H1 (cell line): ENCODE data around the gene UBAC1. TPM values are rescaled to one million over a fixed set of nuclear protein-coding genes. Genes with fewer than 3 reads are reported as not detected.
A peak's percentile ranks its signal among the peaks of the same experiment; 100 is the strongest.

Source experiments
- ASH2L ChIP-seq: fragments of 200-600, 300-600 bp; sonication (generic); IDR thresholded peaks from one replicate; pipeline ENCODE4 v1.7.1; 2017; ENCODE audit warnings: low read length
- HDAC2 ChIP-seq, 2 experiments: fragments of 300-600 bp in 1 of 2; sonication (generic) in 1 of 2; IDR thresholded peaks; 2 replicates each; pipeline ENCODE4 v1.6.1; 2011 to 2012; ENCODE audit warnings: low read depth in 2 of 2, low read length in 2 of 2, mild to moderate bottlenecking in 2 of 2, moderate library complexity in 2 of 2, borderline replicate concordance in 1 of 2, inconsistent platforms in 1 of 2
- KDM4A ChIP-seq: IDR thresholded peaks from one replicate; pipeline ENCODE4 v1.7.1; 2012; ENCODE audit warnings: low read depth, mild to moderate bottlenecking, moderate library complexity, low read length, inconsistent platforms; ENCODE audit not compliant: severe bottlenecking
- PHF8 ChIP-seq: fragments of 200-600 bp; sonication (generic); conservative IDR thresholded peaks from 2 replicates; pipeline ENCODE4 v1.7.1; 2012; ENCODE audit warnings: low read depth, mild to moderate bottlenecking, inconsistent platforms, low read length, moderate library complexity
- polyA plus RNA-seq, 7 experiments: library from polyadenylated mRNA; depleted of rRNA in 3 of 7; stranded (reverse) in 5 of 7; unstranded in 2 of 7; fragments of >200 nt in 5 of 7; fragments of 200-250 nt in 2 of 7; gene quantifications; 1 replicate in 5 of 7; 2 replicates in 1 of 7; 4 replicates in 1 of 7; pipeline versions ENCODE4 v1.2.1 to v1.2.3, GENCODE V29; 2011 to 2013; ENCODE audit warnings: missing spikeins in 2 of 7, mixed read lengths in 2 of 7
- total RNA-seq: library from RNA; stranded (reverse); fragmentation: NEBNext Ultra II Directional; extraction: Animal tissue kit (Norgen Biotek cat#: 25700); gene quantifications from 2 replicates; pipeline ENCODE4 v1.2.1, GENCODE V29; 2021

UBAC1 gene
- total and polyA plus RNA-seq, 2 of the 8 experiments (the other 6 are each of a cell fraction or from before 2014, with no cell fraction given) = 59.3 to 85.2 TPM

- TF ChIP-seq ASH2L = peak; percentile 22
- TF ChIP-seq HDAC2 (IDR thresholded peaks at IDR 0.05; ENCODE audit: borderline replicate concordance in 1 of 2, low read depth in 2 of 2, low read length in 2 of 2) = 0 out of 4 replicates have a peak, but pooled peaks of 1 of the 2 experiments have one; percentile 15
- TF ChIP-seq PHF8 = peak; percentile 35; the same call in 1 of the 2 replicates
- peak; percentile 84 for TF ChIP-seq KDM4A
These were observed 529 bp downstream of the UBAC1 start (continued) for GRCh38 chr9:135960411-135961276.
